Adrenal gland (tissue), 5 donors: ENCODE data around the gene TENM4.
A peak's percentile ranks its signal among the peaks of the same experiment; 100 is the strongest.

ENCODE experiments used
- CTCF ChIP-seq, 6 experiments: fragments of 450-650 bp in 4 of 6; fragments of 200-600 bp in 2 of 6; sonication (generic) in 1 of 6; IDR thresholded peaks; 1 replicate in 5 of 6; 2 replicates in 1 of 6; pipeline versions ENCODE4 v1.5.1 to v1.8.0; 2016 to 2021; ENCODE audit warnings: antibody characterized with exemption in 6 of 6, mild to moderate bottlenecking in 2 of 6, moderate library complexity in 1 of 6
- POLR2A ChIP-seq, 2 donors: fragments of 450-650 bp; IDR thresholded peaks; one replicate each; pipeline ENCODE4 v1.6.1; 2017; ENCODE audit warnings: antibody characterized with exemption in 2 of 2, mild to moderate bottlenecking in 2 of 2, moderate library complexity in 1 of 2
- donor health status: DM: no; HTN: no; CAD: no.

GRCh38 chr11:79461144-79461543 lies 20.3 kb upstream of the TENM4 start:
- TF ChIP-seq POLR2A (IDR thresholded peaks at IDR 0.05) (no peak), CTCF (IDR thresholded peaks at IDR 0.05) (peak; percentile 34 to 64 (median 54))
